DOHH2 (cell line): Measurements from ENCODE around the gene GCLM.

Source experiments
- H3F3A ChIP-seq: fragments of 200-600 bp; sonication (generic), shearing (Covaris generic); 2 replicates; pipeline ENCODE4 v1.6.0; 2016; ENCODE audit warnings: antibody characterized with exemption, mild to moderate bottlenecking; ENCODE audit not compliant: control insufficient read depth, insufficient read depth
- H3K27ac ChIP-seq: fragments of 200-600 bp; sonication (generic); 2 replicates; pipeline ENCODE4 v1.5.1; 2014; ENCODE audit warnings: low read depth, mild to moderate bottlenecking, low read length, moderate library complexity
- H3K27me3 ChIP-seq: fragments of 200-600 bp; sonication (generic); 2 replicates; pipeline ENCODE4 v1.6.1; 2014; ENCODE audit warnings: mild to moderate bottlenecking, low read length, mixed read lengths; ENCODE audit not compliant: control insufficient read depth
- H3K36me3 ChIP-seq: fragments of 200-600 bp; sonication (generic); 2 replicates; pipeline ENCODE4 v1.6.1; 2014; ENCODE audit warnings: mild to moderate bottlenecking, low read length, moderate library complexity, mixed read lengths; ENCODE audit not compliant: control insufficient read depth
- H3K4me1 ChIP-seq: fragments of 200-600 bp; sonication (generic); 2 replicates; pipeline ENCODE4 v1.6.1; 2014; ENCODE audit warnings: mild to moderate bottlenecking, low read length, mixed read lengths; ENCODE audit not compliant: control insufficient read depth
- H3K4me2 ChIP-seq: fragments of 200-600 bp; sonication (generic); 2 replicates; pipeline ENCODE4 v1.6.0; 2014; ENCODE audit warnings: mild to moderate bottlenecking, low read length, moderate library complexity
- H3K4me3 ChIP-seq: fragments of 200-600 bp; sonication (generic); 2 replicates; pipeline ENCODE4 v1.5.1; 2014; ENCODE audit warnings: mild to moderate bottlenecking, low read length, mixed read lengths
- H3K79me2 ChIP-seq: fragments of 200-600 bp; sonication (generic); 2 replicates; pipeline ENCODE4 v1.6.1; 2014; ENCODE audit warnings: mild to moderate bottlenecking, low read length, mixed read lengths; ENCODE audit not compliant: control insufficient read depth
- H3K9me2 ChIP-seq: fragments of 200-600 bp; sonication (generic); replicated peaks from 2 replicates; pipeline ENCODE4 v1.6.1; 2014; ENCODE audit warnings: mild to moderate bottlenecking, low read length, mixed read lengths; ENCODE audit not compliant: control insufficient read depth
- H3K9me3 ChIP-seq: fragments of 200-600 bp; sonication (generic); 2 replicates; pipeline ENCODE4 v1.6.1; 2014; ENCODE audit warnings: antibody characterized with exemption, low read length, mixed read lengths; ENCODE audit not compliant: control insufficient read depth, insufficient read depth
- H4K20me1 ChIP-seq: fragments of 200-600 bp; sonication (generic); 2 replicates; pipeline ENCODE4 v1.6.0; 2014; ENCODE audit warnings: low read depth, mild to moderate bottlenecking, antibody characterized with exemption, low read length, moderate library complexity; ENCODE audit not compliant: control insufficient read depth, insufficient read depth
- CTCF ChIP-seq: fragments of 200-600 bp; sonication (generic); IDR thresholded peaks from one replicate; pipeline ENCODE4 v1.5.1; 2014; ENCODE audit warnings: antibody characterized with exemption, mild to moderate bottlenecking, low read depth, low read length; ENCODE audit not compliant: poor library complexity, severe bottlenecking
- EZH2phosphoT487 ChIP-seq: fragments of 200-600 bp; sonication (generic); IDR thresholded peaks from 2 replicates; pipeline ENCODE4 v1.6.1; 2017; ENCODE audit warnings: borderline replicate concordance, mild to moderate bottlenecking, antibody characterized with exemption, low read length, moderate library complexity, mixed read lengths

The GCLM gene

GRCh38 chr1:93904228-93904627 lies 5.0 kb downstream of the GCLM start:
- Histone ChIP-seq H3K4me2 (peak overlapping the region; percentile 58), H3K36me3 (peaks cover 5% of the 10 kb centered on the region), H3K9me3 (no peaks in the 10 kb centered on the region), H3K79me2 (peaks cover 54% of the 10 kb centered on the region), H3K4me1 (peaks cover 44% of the 10 kb centered on the region), H4K20me1 (no peaks in the 10 kb centered on the region), H3F3A (peaks cover 7% of the 10 kb centered on the region), H3K4me3 (peak overlapping the region; percentile 39), H3K9me2 (no peaks in the 10 kb centered on the region), H3K27ac (peak overlapping the region; percentile 46), H3K27me3 (no peaks in the 10 kb centered on the region)
- TF ChIP-seq CTCF (no peak), EZH2phosphoT487 (no peak)

GRCh38 chr1:93900723-93901504 lies 8.3 kb downstream of the GCLM start:
- no peaks in the 10 kb centered on the region for H3F3A ChIP-seq
- H3K9me3 ChIP-seq = no peaks in the 10 kb centered on the region
- peaks cover 8% of the 10 kb centered on the region for H3K36me3 ChIP-seq
- TF ChIP-seq EZH2phosphoT487 (no peak), CTCF (no peak)
- no peak overlapping the region for H3K4me2 ChIP-seq
- H3K4me3 ChIP-seq = no peak overlapping the region
- H3K27me3 ChIP-seq = no peaks in the 10 kb centered on the region
- peaks cover 20% of the 10 kb centered on the region for H3K4me1 ChIP-seq
- no peak overlapping the region for H3K27ac ChIP-seq
- no peaks in the 10 kb centered on the region for H3K9me2 ChIP-seq
- H3K79me2 ChIP-seq = peaks cover 25% of the 10 kb centered on the region
- no peaks in the 10 kb centered on the region for H4K20me1 ChIP-seq

GRCh38 chr1:93899543-93900207 lies 9.6 kb downstream of the GCLM start:
- no peaks in the 10 kb centered on the region for H3K9me3 ChIP-seq

More at GRCh38 chr1:93899543-93900207, 9.6 kb downstream of the GCLM start:
- Histone ChIP-seq H3K9me2 (no peaks in the 10 kb centered on the region), H3K27ac (no peak overlapping the region), H3K4me2 (no peak overlapping the region), H3K4me1 (peaks cover 10% of the 10 kb centered on the region), H4K20me1 (no peaks in the 10 kb centered on the region), H3F3A (no peaks in the 10 kb centered on the region), H3K27me3 (no peaks in the 10 kb centered on the region), H3K36me3 (peaks cover 8% of the 10 kb centered on the region), H3K4me3 (no peak overlapping the region), H3K79me2 (peaks cover 13% of the 10 kb centered on the region)
- TF ChIP-seq CTCF = no peak
- no peak for TF ChIP-seq EZH2phosphoT487
